Calu3 (cell line): Measurements from ENCODE around the gene MAP3K14. TPM values are rescaled to one million over a fixed set of nuclear protein-coding genes. Genes with fewer than 3 reads are reported as not detected.

ENCODE experiments used
- total RNA-seq: library from RNA; stranded (reverse); gene quantifications from 2 replicates; pipeline ENCODE4 v1.2.3, GENCODE V29; 2022

MAP3K14 gene
- total RNA-seq, 1 experiment from 2014 or later = 26.7 TPM

Other genes starting within 250 kb of the MAP3K14 start
- 34.4 and 64.3 TPM in 2 replicates for gene PLCD3, start 184.5 kb downstream of the MAP3K14 start, total RNA-seq
- 21.8 and 23.2 TPM in 2 replicates for gene ACBD4, start 181.3 kb downstream of the MAP3K14 start, total RNA-seq
- 57.2 and 64.7 TPM in 2 replicates for gene HEXIM1, start 168.5 kb downstream of the MAP3K14 start, total RNA-seq
- gene HEXIM2, start 155.1 kb downstream of the MAP3K14 start, total RNA-seq = 16.3 and 17.1 TPM in 2 replicates
- 8.5 and 9.6 TPM in 2 replicates for gene FMNL1, start 95.1 kb downstream of the MAP3K14 start, total RNA-seq
- gene SPATA32, start 54.9 kb downstream of the MAP3K14 start, total RNA-seq = 0.85 and 0.88 TPM in 2 replicates
- 104 and 125 TPM in 2 replicates for gene ARHGAP27, start 115.8 kb upstream of the MAP3K14 start, total RNA-seq
- gene PLEKHM1, start 173.7 kb upstream of the MAP3K14 start, total RNA-seq = 82.4 and 107 TPM in 2 replicates